Coronary artery (tissue), 2 donors: ENCODE results near the gene KIAA1755.
A peak's percentile ranks its signal among the peaks of the same experiment; 100 is the strongest.

Experiments
- DNase-seq: peaks from one replicate; pipeline ENCODE4 v3.0.0-alpha.2; 2017; ENCODE audit warnings: low spot score
- H3K27ac ChIP-seq, 2 donors: fragments of 200-600 bp; sonication (generic); one replicate each; pipeline ENCODE4 v1.5.1; 2016 to 2019
- H3K4me3 ChIP-seq: fragments of 200-600 bp; sonication (generic); 2 replicates; pipeline ENCODE4 v1.5.1; 2016; ENCODE audit warnings: mild to moderate bottlenecking, moderate library complexity
- TF ChIP-seq, protein P1 (sequence below): fragments of 200-600 bp; sonication (generic); IDR thresholded peaks from one replicate; pipeline ENCODE4 v1.5.1; 2019; ENCODE audit warnings: antibody characterized with exemption

The KIAA1755 gene

DNA sequence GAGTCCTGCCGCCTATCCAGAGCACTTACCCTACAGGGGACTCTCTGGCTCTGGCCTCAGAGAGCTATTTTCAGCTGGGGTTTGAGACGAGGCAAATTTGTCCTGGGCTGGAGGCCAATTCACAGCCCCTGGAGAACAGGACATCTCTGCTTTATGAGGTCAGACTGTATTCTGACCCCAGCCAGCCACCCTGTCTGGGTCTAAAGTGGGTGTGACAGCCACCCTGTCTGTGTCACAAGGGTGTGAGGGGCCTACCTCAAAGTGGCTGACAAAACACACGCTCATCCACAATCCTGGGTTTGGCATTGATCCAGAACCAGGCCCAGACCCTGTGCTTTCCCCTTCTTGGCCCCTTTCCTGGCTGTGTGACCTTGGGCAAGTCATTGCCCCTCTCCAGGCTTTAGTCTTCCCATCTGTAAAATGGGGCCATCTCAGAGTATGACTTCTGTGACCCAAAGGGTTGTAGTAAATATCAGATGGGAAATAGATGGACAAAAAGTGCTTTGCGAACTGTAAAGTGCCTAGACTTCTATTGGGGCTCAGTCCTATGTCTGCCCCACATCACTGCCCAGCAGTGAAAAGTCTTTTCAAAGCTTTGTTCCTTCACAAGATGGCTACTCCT lies 51.4 kb downstream of the KIAA1755 start:
- TF ChIP-seq, protein P1, sequence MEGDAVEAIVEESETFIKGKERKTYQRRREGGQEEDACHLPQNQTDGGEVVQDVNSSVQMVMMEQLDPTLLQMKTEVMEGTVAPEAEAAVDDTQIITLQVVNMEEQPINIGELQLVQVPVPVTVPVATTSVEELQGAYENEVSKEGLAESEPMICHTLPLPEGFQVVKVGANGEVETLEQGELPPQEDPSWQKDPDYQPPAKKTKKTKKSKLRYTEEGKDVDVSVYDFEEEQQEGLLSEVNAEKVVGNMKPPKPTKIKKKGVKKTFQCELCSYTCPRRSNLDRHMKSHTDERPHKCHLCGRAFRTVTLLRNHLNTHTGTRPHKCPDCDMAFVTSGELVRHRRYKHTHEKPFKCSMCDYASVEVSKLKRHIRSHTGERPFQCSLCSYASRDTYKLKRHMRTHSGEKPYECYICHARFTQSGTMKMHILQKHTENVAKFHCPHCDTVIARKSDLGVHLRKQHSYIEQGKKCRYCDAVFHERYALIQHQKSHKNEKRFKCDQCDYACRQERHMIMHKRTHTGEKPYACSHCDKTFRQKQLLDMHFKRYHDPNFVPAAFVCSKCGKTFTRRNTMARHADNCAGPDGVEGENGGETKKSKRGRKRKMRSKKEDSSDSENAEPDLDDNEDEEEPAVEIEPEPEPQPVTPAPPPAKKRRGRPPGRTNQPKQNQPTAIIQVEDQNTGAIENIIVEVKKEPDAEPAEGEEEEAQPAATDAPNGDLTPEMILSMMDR, result no peak
- H3K27ac ChIP-seq, result peak overlapping the region; percentile 71 to 86
- peak; percentile 82 for DNase-seq
- no peak overlapping the region for H3K4me3 ChIP-seq

DNA sequence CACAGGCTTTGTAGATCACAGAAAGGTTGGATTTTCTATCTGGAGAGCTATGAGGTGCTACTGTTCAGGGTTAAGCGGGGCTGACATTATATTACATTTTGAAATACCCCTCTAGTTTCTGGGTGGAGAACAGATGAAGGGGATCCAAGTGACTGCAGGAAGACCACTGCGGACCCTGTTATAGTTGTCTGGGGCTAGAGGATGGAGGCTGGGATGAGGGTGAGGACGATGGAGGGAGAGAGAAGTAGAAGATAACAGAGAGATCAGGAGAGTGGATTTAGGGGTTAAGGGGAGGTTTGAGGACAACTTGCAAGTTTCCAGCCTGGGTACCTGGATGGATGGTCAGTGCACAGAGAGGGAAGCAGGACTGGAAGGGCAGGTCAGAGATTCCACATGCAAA lies 52.0 kb downstream of the KIAA1755 start:
- DNase-seq, result no peak
- TF ChIP-seq, protein P1, result no peak
- Histone ChIP-seq H3K27ac (peak overlapping the region; percentile 71 to 86), H3K4me3 (no peak overlapping the region)

DNA sequence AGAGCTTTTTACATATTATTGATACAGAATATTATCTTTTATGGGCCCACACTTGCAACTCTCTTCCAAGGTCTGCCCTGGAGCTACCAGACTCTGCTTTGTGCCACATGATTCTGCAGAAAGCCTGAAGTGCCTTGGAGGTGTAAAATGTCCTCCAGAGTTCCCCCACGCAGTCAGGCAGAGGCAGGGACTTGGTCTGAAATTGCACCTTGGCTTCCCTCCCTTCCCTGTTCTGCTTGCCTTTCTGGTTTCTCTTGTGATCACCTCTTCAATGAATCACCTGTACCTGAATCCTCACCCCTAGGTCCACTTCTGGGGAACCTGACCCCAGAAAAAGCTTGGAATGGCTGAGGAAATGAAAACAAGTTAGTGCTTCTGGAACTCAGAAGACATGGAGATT lies 52.4 kb downstream of the KIAA1755 start:
- Histone ChIP-seq H3K27ac (peak overlapping the region; percentile 71 to 86), H3K4me3 (no peak overlapping the region)
- TF ChIP-seq, protein P1, result no peak
- DNase-seq, result peak; percentile 43

- Histone ChIP-seq H3K27ac (peak overlapping the region in 1 of 2 donors; percentile 86), H3K4me3 (no peak overlapping the region)
- DNase-seq, result no peak
- TF ChIP-seq, protein P1, result no peak
Observed at GRCh38 chr20:38207621-38208020, 52.9 kb downstream of the KIAA1755 start.

DNA sequence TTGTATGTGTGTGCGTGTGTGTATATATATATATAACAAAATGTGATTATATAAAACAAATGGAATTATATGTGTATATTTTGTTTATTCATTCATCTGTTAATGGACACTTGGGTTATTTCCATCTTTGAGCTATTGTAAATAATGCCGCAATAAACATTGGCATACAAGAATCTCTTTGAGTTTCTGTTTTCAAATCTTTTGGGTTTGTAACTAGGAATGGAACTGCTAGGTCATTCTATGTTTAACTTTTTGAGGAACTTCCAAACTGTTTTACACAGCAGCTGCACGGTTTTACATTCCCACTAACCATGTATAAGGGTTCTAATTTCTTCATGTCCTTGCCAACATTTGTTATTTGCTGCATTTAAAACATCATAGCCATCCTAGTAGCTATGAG lies 55.5 kb downstream of the KIAA1755 start:
- DNase-seq, result no peak
- H3K27ac ChIP-seq, result no peak overlapping the region
- TF ChIP-seq, protein P1, result no peak
- no peak overlapping the region for H3K4me3 ChIP-seq

GRCh38 chr20:38203981-38204357 lies 56.6 kb downstream of the KIAA1755 start:
- Histone ChIP-seq H3K27ac (peak overlapping the region in 1 of 2 donors; percentile 1), H3K4me3 (no peak overlapping the region)
- TF ChIP-seq, protein P1, result no peak
- no peak for DNase-seq

DNA sequence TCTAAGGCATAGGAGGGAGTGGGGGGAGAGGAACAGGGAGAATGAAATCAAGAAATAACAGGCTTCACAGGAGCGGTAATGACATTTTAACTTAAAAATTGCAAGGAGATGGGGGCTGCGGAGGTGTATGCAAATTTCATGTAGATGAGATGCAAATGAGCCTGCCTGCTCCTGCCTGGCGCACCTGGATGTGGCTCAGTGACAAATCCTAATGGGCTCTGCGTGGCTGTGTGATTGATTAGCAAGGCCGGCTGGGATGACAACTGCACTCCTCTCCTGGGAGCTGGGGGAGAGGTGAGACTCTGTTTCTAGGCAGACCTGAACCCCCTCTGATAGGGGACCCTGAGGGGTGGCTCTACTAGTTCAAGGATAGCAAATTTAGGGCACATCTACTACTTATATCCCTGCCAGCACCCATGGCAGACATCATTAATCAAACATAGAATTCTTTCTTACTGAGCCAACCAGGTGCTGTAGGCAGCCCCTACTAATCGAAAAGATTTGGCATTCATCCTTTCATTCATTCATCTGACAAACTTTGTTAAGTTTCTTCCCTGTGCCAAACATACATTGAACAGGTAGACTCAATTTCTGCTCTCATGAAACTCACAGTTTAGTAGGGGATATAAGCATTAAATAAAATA lies 57.1 kb downstream of the KIAA1755 start:
- Histone ChIP-seq H3K27ac (no peak overlapping the region), H3K4me3 (no peak overlapping the region)
- TF ChIP-seq, protein P1, result no peak
- peak; percentile 65 for DNase-seq
